NB4 (cell line): Measurements from ENCODE around the gene HNRNPUL1.

Experiments used
- DNase-seq: peaks from one replicate; pipeline ENCODE4 v3.0.0; 2010; ENCODE audit warnings: low read depth
- H3K4me3 ChIP-seq: one replicate; pipeline ENCODE4 v1.5.1; 2011; ENCODE audit warnings: mild to moderate bottlenecking, low read depth, low read length, moderate library complexity
- CTCF ChIP-seq: IDR thresholded peaks from one replicate; pipeline ENCODE4 v1.5.1; 2012; ENCODE audit warnings: low read depth, low read length
- MAX ChIP-seq: IDR thresholded peaks from 2 replicates; pipeline ENCODE4 v1.6.1; 2011; ENCODE audit warnings: low read depth, low read length
- MYC ChIP-seq: IDR thresholded peaks from 2 replicates; pipeline ENCODE4 v1.6.1; 2011; ENCODE audit warnings: low read depth, low read length
- POLR2A ChIP-seq: IDR thresholded peaks from 2 replicates; pipeline ENCODE4 v1.6.1; 2011; ENCODE audit warnings: mild to moderate bottlenecking; ENCODE audit not compliant: insufficient read length; ENCODE audit errors: extremely low read depth

Gene HNRNPUL1

GRCh38 chr19:41330481-41330880 is 66.3 kb downstream of the HNRNPUL1 start:
- H3K4me3 ChIP-seq, result no peak overlapping the region
- DNase-seq, result no peak
- TF ChIP-seq MAX (no peak), CTCF (no peak), MYC (no peak), POLR2A (no peak)

- no peak overlapping the region for H3K4me3 ChIP-seq
- no peak for TF ChIP-seq MYC
- no peak for TF ChIP-seq MAX
- no peak for TF ChIP-seq POLR2A
- TF ChIP-seq CTCF, result no peak
- no peak for DNase-seq
Measured at GRCh38 chr19:41330946-41331678, 66.9 kb downstream of the HNRNPUL1 start.

- H3K4me3 ChIP-seq, result no peak overlapping the region
- no peak for DNase-seq
- TF ChIP-seq POLR2A (no peak), MAX (no peak), CTCF (no peak), MYC (no peak)
Measured at GRCh38 chr19:41332000-41332399, 67.8 kb downstream of the HNRNPUL1 start.

GRCh38 chr19:41332468-41332867 is 68.3 kb downstream of the HNRNPUL1 start:
- DNase-seq, result no peak
- no peak for TF ChIP-seq MAX
- no peak for TF ChIP-seq CTCF
- no peak for TF ChIP-seq POLR2A
- TF ChIP-seq MYC, result no peak
- no peak overlapping the region for H3K4me3 ChIP-seq

- H3K4me3 ChIP-seq, result no peak overlapping the region
- TF ChIP-seq MAX, result no peak
- TF ChIP-seq POLR2A, result no peak
- TF ChIP-seq MYC, result no peak
- TF ChIP-seq CTCF, result no peak
- DNase-seq, result no peak
Measured at GRCh38 chr19:41334793-41335192, 70.6 kb downstream of the HNRNPUL1 start.

GRCh38 chr19:41335467-41335866 is 71.3 kb downstream of the HNRNPUL1 start:
- TF ChIP-seq MYC, result no peak
- H3K4me3 ChIP-seq, result no peak overlapping the region
- no peak for DNase-seq
